A204.1 (cell line): ENCODE results near the gene ATXN7.

ENCODE experiments used
- FAIRE-seq: peaks from 2 replicates; lab custom pipeline; 2012; peaks lifted over from hg19 to GRCh38; lab: Jason Lieb, UNC

ATXN7 gene

DNA sequence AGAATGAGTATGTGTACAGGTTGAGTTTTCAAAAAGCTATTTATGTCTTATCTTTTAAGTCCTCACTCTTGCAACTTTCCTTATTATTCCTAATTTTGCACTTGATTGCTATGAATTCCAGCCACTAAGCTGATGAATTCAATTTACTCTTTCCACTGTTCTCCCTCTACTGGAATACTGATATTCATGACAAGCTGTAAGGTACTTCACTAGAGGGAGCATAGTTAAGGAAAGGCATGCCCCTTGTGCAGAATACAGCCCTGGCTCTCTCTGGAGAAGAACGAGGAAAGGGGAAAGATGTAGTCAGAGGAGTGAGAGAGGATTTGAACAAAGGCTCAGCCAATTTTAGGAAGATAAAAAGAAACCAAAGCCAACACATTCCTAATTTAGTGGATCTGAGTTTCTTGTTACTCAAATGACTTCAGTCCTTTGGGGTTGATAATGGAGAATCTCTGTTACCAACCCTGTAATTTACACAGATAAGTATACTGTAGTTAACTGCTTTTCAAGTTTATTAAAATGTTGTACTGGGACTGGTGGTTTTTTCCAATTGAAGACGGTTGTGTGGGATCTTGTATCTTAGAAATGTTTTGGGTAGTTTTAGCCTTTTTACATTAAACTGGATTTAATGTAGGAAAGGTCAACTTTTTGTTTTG, 44.5 kb downstream of the ATXN7 start:
- FAIRE-seq: peak; percentile 39

DNA sequence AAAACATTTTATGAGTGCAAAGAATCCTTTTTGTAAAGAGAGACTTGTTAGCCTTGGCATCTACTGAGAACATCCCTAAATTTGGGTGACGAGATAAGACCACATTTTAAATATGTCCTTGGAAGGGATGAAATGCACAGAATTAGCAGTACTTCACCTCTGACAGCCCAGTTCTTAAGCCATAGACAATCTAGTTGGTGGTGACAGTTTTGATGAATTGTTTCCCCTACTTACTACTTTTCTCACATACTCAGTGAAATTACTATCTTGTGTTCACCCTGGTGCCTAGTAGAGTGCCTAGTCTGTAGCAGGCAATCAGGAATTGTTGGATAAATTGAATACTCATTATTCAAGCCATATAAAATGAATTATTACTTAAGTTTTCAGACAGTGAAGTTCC, 45.1 kb downstream of the ATXN7 start:
- no peak for FAIRE-seq

DNA sequence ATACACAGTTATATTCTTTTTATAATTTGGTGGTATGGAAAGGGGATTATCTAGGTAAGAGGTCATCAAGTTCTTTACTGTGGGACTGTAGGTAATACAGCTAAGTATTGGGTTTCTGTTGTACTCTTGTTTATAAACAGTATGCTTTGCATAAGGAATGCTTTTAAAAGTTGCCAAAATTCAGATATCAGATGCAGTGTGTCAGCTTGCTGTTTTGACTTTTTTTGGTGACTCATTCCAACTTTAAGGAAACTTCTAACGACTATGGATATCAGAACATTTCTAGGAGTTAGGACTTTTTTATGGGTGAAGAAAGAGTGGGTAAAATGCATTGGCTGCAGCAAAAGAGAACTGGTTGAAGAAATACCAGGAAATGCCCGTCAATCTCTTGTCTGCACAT, 45.8 kb downstream of the ATXN7 start:
- no peak for FAIRE-seq

DNA sequence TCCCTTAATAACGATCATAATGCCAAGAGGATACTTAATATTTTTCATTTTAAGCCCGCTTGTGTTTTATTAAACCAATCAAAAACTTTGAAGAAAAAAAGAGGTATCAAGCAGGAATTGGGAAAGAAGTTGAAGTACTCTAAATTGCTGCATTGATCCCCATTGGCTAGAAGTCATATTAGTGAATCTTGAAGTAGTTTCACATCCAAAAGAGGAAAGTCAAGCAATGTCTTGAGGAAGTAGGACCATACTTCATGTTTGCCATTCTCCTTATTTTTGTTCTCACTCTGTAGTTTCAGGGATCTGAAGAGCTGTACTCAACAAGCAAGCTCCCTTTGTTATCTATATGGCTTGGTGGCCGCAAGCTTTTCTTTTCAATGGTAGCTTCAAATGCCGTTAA, 46.3 kb downstream of the ATXN7 start:
- no peak for FAIRE-seq

DNA sequence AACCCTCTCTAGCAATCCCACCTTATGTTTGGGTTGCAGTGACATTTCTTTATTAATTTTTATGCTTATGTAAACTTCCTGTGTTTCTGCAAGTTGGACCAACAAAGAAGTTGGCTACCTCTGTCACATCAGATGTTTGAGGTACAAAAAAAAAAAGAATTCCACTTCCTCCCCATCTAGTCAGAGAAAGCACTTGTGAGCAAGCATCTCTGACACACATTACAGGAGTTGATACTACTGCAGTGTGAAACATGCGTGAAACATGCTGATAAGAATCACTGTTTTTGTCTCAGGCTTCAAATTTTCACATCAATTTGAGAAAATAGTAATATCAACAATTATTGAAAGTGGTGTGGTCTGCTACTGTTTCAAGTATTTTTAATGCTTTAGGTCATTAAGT, 47.2 kb downstream of the ATXN7 start:
- FAIRE-seq: no peak

DNA sequence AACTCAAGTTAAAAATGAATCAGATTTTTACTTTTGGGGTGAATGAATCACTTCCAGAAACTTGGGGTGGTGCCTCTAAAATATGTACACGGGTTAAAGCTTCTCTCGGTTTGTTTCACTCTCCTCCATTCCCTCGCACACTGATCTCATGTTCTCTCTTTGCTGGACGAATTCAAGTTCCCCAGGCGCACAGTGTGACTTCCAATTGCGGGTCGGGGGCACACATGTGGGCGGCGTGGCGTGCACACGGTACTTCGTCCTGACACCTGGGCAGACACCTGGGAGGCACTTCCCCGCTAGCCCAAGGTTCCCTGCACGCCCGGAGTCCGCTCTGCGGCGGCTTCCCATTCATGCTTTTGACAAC, 47.8 kb downstream of the ATXN7 start:
- no peak for FAIRE-seq

DNA sequence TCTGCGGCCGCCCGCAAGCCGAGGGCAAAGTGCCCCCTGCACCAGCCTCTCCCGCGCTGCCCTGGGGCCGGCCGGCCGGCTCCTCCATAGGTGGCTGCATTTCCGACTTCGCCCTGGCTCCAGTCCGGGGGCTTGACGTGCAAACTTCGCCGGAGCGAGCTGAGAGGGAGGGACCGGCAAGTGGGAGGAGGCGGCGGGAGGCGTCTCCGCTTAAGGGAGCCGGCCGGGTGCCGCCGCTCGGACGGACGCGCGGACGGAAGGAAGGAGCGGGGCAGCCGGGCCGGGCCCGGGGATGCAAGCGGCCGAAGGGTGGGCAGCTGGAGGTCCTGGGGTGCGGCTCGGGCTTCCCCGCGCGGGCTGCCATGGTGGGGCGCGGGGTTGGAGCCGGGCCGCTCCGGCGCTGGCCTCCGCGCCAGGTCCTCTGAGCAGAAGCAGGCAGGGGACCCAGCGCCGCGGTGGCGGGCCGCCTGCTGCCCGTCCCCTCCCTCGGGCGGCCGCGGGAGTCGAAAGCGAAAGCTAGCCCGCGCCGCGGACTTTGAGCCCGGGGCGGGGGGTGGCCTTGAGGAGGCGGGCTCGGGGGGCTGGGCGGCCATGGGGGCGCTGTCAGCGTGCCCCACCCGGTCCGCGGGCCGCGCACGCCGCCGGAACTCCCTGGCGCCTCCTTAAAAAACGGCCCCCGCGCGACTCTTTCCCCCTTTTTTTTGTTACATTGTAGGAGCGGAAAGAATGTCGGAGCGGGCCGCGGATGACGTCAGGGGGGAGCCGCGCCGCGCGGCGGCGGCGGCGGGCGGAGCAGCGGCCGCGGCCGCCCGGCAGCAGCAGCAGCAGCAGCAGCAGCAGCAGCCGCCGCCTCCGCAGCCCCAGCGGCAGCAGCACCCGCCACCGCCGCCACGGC, 48.5 kb downstream of the ATXN7 start, which contains the start of gene SCAANT1:
TSS of gene SCAANT1 (minus strand) at position 511 of the 895 bp plus-strand sequence.
- no peak for FAIRE-seq

DNA sequence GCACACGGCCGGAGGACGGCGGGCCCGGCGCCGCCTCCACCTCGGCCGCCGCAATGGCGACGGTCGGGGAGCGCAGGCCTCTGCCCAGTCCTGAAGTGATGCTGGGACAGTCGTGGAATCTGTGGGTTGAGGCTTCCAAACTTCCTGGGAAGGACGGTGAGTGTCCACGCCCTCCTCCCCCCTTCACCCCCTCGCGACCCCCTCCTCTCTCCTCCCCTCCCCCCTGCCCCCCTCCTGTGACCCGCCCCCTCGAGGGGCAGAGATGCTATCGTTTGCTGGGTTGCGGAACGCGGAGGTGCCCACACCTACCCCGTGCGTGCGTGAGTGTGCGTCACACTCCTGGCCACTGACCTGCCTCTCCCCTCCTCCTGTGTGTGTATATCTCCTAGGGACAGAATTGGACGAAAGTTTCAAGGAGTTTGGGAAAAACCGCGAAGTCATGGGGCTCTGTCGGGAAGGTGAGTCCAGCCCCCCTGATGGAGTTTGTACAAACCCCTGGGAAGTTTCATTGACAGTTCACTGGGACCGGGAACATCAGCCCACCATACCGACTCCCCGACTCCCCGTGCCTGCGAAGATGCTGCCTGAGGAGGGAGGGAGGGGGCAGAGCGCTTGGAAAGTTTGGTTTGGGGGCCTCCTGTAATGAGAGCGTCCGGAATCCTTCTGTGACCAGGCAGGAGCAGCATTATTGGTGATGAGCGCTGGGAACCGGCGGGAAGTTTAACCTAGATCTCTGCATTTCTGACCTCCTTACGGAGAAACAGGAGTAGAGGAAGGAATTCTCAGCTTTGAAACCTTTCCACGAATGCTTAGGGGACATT, 49.3 kb downstream of the ATXN7 start:
- FAIRE-seq: no peak

DNA sequence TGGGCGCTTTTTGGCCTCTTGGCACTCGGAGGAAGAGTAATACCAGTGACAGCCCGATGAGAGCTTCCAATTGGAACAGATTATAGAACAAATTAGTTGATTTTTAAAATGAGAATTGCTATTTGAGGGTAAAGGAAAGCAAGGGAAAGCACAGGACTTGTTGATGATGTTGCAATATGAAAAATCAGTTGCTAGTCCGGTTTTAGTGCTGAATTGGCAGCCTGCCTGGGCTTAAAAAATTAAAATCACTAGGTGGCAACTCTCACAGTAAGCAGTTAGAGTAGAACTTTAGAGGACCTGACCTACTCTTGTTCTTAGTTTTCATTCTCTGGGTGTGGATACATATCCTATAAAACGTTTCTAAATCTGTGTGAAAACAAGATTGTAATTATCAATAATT, 50.6 kb downstream of the ATXN7 start:
- FAIRE-seq: no peak

DNA sequence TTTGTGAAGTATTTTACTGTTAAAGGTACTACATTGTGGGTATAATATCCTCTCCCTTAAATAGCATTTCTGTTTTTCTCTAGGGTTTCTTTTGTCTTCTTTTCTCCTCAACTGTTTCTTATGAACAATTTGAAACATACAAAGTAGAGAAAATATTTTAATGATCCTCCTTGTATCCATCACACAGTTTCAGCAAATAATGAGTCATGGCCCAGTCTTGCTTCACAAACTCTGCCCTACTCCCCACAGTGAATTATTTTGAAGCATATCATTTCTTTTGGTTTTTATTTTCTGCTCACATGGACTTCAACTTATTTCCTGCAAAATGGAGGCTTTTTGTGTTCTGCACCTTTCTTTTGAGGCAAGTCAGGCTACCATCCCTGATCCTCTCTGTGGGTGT, 54.7 kb downstream of the ATXN7 start:
- no peak for FAIRE-seq

DNA sequence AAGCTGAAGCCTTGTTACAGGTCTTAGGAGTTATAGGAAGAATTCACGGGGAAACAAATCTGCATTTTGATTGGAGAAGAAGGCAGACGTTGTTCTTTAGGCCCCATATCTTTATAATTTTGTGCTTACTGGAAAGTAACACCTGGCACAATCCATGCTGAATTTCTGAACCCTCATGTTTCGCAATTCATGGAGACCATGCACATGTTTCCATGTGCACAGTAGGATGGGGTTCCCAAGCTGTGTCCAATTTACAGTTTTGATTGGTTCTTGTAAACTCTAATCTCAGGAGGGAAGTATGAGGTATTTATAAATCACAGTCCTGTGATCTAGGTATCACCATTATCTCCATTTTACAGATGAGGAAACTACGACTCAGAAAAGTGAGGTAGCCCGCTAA, 56.3 kb downstream of the ATXN7 start:
- no peak for FAIRE-seq

DNA sequence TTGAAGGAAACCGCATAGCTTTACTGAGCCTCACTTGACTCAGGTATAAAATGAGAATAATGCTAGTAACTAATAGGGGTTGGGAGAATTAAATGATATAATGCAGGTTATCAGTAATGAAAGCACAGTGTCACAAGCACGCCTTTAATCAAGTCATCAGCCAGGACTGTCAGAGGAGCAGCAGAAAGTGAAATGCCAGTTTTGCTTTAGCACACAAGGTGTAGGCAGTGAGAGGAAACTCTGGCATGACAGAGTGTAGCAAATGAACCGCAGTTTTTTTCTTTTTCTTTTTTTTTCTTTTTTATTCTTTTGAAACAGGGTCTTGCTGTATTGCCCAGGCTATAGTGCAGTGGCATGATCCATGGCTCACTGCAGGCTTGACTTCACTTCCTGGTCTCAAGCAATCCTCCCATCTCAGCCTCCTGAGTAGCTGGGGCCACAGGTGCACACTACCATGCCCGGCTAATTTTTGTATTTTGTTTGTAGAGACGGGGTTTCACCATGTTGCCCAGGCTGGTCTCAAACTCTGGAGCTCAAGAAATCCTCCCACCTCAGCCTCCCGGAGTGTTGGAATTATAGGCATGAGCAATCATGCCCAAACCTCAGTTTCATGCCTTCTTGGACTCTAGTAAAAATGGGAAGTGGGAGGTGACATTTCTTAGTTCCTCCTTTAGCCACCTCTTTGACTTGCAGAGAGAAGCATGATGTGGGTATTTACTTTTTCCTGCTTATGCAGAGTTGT, 58.2 kb downstream of the ATXN7 start:
- FAIRE-seq: no peak

DNA sequence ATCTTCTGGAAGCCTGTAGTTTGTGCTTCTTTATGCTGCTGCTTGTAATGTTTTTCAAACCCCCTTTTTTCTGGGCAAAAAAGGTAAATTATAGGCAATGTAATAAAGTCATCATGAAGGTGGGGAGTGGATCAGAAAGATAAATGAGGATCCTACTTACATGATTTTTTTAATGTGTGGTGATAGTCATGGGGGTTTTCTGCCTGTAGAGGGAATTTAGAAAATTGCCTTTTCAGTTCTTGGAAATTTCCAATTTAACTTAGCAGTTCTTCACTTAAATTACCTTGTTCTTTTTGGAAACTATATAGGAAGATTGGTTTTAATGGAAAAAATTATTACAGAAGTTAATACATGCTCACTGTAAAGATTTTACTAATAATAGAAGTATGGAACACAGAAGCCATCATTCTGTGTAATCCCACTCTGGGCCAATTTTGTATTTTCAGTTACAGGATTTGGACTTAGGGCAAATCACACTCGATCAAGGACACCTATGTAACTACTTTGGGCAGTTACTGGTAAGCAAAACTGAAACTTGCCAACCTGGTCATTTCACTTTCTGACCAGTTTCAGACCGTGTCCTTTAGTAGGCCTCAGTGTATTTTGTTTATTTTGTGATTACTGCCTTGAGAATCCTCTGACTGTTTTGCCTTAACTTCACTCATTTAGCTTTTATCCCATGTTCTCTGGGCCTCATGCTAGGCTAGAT, 59.0 kb downstream of the ATXN7 start:
- no peak for FAIRE-seq

DNA sequence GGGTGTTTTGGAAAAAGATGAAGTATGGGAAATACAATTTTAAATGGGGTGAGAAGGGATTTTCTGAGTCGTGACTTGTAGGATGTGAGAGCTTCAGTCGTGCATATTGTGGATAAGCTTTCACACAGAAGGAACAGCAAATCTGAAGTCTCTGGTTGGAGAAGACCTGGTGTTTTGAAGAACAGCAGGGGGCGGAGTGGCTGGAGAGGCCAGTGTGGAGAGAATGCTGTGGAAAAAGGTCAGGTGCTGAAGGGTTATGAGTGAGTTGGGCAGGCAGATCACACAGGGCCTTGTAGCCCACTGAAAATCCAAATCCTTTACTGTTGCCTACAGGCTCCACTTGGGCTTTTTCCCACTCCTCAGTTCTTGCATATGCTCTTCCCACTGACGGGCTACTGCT, 62.6 kb downstream of the ATXN7 start:
- no peak for FAIRE-seq

DNA sequence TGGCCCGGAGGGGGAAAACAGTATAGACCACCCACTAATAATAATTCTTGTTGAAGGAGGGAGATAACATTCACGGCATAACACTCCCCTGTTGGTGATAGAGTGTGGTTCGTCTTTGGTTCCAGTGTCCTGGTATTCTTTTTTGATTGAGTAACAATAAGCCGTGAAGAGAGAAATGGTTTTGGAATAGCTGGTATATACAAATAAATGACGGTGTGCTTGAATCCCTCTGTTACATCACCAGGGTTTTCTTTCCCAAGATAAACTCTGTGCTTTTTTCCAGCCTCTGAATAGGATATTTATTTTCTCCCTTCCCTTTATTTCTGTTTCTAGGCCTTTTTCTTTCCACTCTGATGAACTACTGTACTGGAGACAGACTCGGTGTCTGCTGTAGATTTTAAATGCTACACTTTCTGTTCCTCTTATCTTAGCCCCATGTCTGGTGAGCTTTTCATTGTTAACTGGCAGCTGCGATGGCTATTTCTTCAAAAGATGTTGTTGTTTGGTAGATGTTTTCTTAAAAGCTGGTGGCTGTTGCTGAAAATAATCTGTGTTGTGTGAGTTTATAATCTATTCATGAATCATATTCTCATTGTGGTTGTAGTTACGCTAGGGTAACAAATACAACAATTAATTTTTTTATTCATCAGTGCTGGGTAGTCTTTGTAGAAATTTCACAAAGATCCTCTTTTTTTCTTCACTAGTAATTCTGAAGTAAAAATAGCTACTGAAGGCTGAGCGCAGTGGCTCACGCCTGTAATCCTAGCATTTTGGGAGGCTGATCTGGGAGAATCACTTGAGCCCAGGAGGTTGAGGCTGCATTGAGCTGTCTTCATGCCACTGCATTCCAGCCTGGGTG, 64.0 kb downstream of the ATXN7 start:
- no peak for FAIRE-seq

DNA sequence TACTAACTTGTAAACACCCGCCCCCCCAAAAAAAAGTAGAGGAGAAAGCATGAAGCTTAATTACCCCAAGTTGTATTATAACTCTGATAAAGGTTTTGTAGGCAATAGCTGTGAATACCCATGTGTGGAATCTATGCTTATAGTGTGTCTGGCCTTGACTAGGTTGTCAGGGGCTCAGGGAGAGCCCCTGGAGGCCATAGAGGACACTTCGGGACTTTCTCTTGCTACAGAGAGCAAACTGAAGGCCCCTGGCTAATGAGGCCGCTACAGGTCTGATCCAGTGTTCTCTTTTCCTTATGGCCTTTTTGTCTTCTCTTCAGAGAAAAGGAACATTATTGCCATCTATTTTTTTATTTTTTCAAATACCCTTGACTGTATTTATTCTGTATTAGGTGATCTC, 67.6 kb downstream of the ATXN7 start:
- FAIRE-seq: no peak

DNA sequence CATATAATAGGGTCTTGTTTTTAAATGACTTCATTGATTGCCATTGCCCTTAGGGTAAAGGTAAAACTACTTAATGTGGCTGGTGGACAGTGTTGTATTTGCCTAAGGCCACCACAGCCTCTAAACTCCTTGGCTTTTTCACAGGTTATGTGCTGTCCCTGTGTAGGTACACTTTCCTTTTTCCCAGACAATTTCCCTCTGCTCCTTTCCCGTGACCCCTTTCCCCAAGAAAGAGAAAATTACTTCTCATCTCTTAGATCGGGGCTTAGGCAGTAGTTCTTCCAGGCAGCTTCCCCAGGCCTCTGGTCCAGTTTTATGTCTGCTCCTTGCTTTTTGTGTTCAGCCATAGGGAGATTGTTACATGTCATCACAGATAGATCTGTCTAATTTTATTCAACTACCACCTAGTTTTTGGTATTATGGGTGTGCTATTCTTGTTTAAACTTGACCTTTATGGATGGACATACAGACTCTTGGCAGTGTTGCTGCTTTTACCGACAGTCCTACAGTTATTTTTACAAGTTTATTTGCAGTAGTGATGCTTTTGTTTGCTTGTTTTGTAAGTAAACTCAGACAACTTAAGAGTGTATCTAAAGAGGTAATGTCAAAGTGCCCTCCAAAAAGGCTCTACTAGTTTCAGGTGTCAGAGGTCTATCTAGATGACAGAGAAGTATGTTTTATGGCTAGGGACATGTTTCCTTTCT, 69.0 kb downstream of the ATXN7 start:
- FAIRE-seq: no peak

DNA sequence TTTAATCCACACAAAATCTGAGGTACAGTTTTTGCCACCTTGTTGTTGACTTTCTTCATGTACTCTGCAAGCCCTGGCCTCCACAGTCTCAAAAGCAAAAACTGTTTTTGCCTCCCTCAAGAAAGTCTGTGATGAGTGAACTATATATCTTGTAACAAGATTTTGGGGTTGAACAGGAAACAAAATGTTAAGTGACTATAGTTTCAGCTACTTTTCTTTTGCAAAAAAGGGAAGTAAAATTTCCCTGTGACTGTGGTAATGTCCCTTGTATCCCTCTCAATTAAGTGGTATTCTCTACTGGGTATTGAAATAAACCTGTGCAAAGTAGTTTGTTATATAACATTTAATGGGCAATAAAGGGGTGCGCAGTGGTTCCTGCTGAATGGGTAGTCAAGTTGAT, 69.8 kb downstream of the ATXN7 start:
- FAIRE-seq: no peak

DNA sequence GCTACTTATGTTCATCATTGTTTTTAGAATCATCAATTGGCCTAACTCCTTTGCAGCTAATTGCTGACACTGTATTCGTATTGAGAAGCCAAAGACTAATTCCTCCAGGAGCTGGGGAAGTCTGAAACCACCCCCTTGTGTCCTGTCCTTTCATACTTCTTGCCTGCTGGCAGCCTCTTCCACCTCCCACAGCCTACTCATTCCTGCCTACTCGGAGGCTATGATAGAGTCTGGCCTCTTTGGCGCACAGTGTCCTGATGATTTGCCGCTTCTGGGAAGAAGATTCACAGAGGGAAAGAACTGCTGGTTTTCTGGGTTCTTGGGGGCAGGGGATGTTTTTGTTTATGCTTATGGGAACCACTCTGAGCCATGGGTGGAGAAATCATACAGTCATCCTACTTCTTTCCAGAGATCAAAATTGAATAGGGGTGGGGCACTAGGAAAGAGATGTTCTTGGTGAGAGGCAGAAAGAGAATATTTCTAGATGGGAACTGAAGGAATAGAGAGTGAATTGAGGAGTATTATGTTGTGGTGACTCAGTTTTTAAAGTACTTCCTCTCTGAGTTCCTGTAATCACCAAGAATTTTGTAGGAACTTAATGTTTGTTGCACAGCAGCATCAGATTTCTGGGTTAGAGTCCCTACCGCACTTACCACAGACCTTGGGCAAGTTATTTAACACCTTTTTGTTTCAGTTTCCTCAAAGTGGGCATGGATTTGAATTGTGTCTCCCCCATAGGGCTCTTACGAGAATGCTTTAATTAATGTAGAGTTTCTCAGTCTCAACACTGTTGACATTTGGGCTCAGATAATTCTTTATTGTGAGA, 70.6 kb downstream of the ATXN7 start:
- no peak for FAIRE-seq
